ENCODE measurements around the gene NEDD8. TPM values are rescaled to one million over a fixed set of nuclear protein-coding genes. Genes with fewer than 3 reads are reported as not detected.

The NEDD8 gene
- total and polyA plus RNA-seq, 2 donors (not counting 3 experiments of a cell fraction or from before 2014, with no cell fraction given): 243 to 316 TPM

- no peaks in the 10 kb centered on the region for H3K27me3 ChIP-seq (ENCODE audit: control insufficient read depth in 2 of 2, insufficient read depth in 2 of 2, low read length in 2 of 2)
- H2AFZ ChIP-seq (ENCODE audit: low read depth, low read length): no peak overlapping the region
- no peak overlapping the region for H3K27ac ChIP-seq (ENCODE audit: insufficient read depth, low read depth, low read length)
- H3K36me3 ChIP-seq (ENCODE audit: control insufficient read depth in 2 of 2, extremely low read depth in 1 of 2, insufficient read depth in 2 of 2, low read length in 2 of 2): peaks cover 0 to 6% of the 10 kb centered on the region in 2 experiments
- intact Hi-C loops (cut with micrococcal nuclease): no loop called here
- no peaks in the 10 kb centered on the region for H3K9me1 ChIP-seq (replicated peaks; ENCODE audit: control insufficient read depth, extremely low read depth, insufficient read depth, low read length)
- no peak overlapping the region for H3K4me2 ChIP-seq (ENCODE audit: insufficient read depth, low read length)
- H3K4me3 ChIP-seq (replicated peaks in 1 of 3; ENCODE audit: insufficient read depth in 1 of 3, low read depth in 1 of 3, low read length in 3 of 3): no peak overlapping the region
- FAIRE-seq (no peak), DNase-seq (ENCODE audit: low read depth, low spot score) (no peak)
- H3K79me2 ChIP-seq (ENCODE audit: control insufficient read depth, insufficient read depth, low read length): peaks cover 65% of the 10 kb centered on the region
- TF ChIP-seq FOS (IDR thresholded peaks at IDR 0.05; ENCODE audit: borderline replicate concordance, insufficient read depth, low read length): no peak
- no peak for TF ChIP-seq MYC (IDR thresholded peaks at IDR 0.05; ENCODE audit: low read depth, low read length)
- TF ChIP-seq MAX (IDR thresholded peaks at IDR 0.05; ENCODE audit: insufficient read depth, insufficient read length): no peak
- TF ChIP-seq JUN (IDR thresholded peaks at IDR 0.05; ENCODE audit: borderline replicate concordance, insufficient read depth, insufficient read length, low read depth): no peak
- TF ChIP-seq EZH2 (IDR thresholded peaks at IDR 0.05; ENCODE audit: borderline replicate concordance, low read depth, low read length, severe bottlenecking): no peak
- TF ChIP-seq GATA2 (IDR thresholded peaks at IDR 0.05; ENCODE audit: insufficient read depth, insufficient read length, low read depth, low read length): no peak
- no peak for TF ChIP-seq CTCF (IDR thresholded peaks at IDR 0.05; ENCODE audit: extremely low read depth in 1 of 2, insufficient read depth in 1 of 2, low read depth in 1 of 2, low read length in 2 of 2)
- TF ChIP-seq POLR2AphosphoS5 (IDR thresholded peaks at IDR 0.05; ENCODE audit: insufficient read depth, low read depth, low read length): no peak
- no peak for TF ChIP-seq POLR2A (IDR thresholded peaks at IDR 0.05; ENCODE audit: low read depth, low read length)
- no TSS peak for BruUV-seq (replicated peaks)
- H4K20me1 ChIP-seq (replicated peaks; ENCODE audit: control insufficient read depth, extremely low read depth, insufficient read depth, low read length): no peaks in the 10 kb centered on the region
- dilution Hi-C loops (cut with MboI; ENCODE audit: extremely low pct_ligation_motif_present, low sequenced_read_pairs): no loop called here
- peaks cover 48% of the 10 kb centered on the region for H3K4me1 ChIP-seq (ENCODE audit: control insufficient read depth, extremely low read depth, insufficient read depth, low read length)
- ChIA-PET CTCF (interaction anchor here (1.5 to 2.5 kb wide), 3 partner anchors 10 to 13 kb away, joined by 5 to 11 read pairs (median 11); partner anchors contain the start of genes MDP1 and TINF2), POLR2A (interaction anchor here (1.0 kb wide), 2 partner anchors 9 to 13 kb away, joined by 3 to 4 read pairs; partner anchors contain the start of gene TINF2)
- H3K9ac ChIP-seq (replicated peaks; ENCODE audit: extremely low read depth, insufficient read depth, low read length): no peak overlapping the region
- H3K9me3 ChIP-seq (replicated peaks; ENCODE audit: control insufficient read depth, insufficient read depth, low read length): no peaks in the 10 kb centered on the region
Observed at GRCh38 chr14:24228902-24229301, 3.3 kb downstream of the NEDD8 start.

Data from endothelial cell of umbilical vein (primary cell).